DOHH2 (cell line): ENCODE measurements around the gene SEC14L1.

Experiments used
- H3F3A ChIP-seq: fragments of 200-600 bp; sonication (generic), shearing (Covaris generic); 2 replicates; pipeline ENCODE4 v1.6.0; 2016; ENCODE audit warnings: antibody characterized with exemption, mild to moderate bottlenecking; ENCODE audit not compliant: control insufficient read depth, insufficient read depth
- H3K27ac ChIP-seq: fragments of 200-600 bp; sonication (generic); 2 replicates; pipeline ENCODE4 v1.5.1; 2014; ENCODE audit warnings: low read depth, mild to moderate bottlenecking, low read length, moderate library complexity
- H3K27me3 ChIP-seq: fragments of 200-600 bp; sonication (generic); 2 replicates; pipeline ENCODE4 v1.6.1; 2014; ENCODE audit warnings: mild to moderate bottlenecking, low read length, mixed read lengths; ENCODE audit not compliant: control insufficient read depth
- H3K36me3 ChIP-seq: fragments of 200-600 bp; sonication (generic); 2 replicates; pipeline ENCODE4 v1.6.1; 2014; ENCODE audit warnings: mild to moderate bottlenecking, low read length, moderate library complexity, mixed read lengths; ENCODE audit not compliant: control insufficient read depth
- H3K4me1 ChIP-seq: fragments of 200-600 bp; sonication (generic); 2 replicates; pipeline ENCODE4 v1.6.1; 2014; ENCODE audit warnings: mild to moderate bottlenecking, low read length, mixed read lengths; ENCODE audit not compliant: control insufficient read depth
- H3K4me2 ChIP-seq: fragments of 200-600 bp; sonication (generic); 2 replicates; pipeline ENCODE4 v1.6.0; 2014; ENCODE audit warnings: mild to moderate bottlenecking, low read length, moderate library complexity
- H3K4me3 ChIP-seq: fragments of 200-600 bp; sonication (generic); 2 replicates; pipeline ENCODE4 v1.5.1; 2014; ENCODE audit warnings: mild to moderate bottlenecking, low read length, mixed read lengths
- H3K79me2 ChIP-seq: fragments of 200-600 bp; sonication (generic); 2 replicates; pipeline ENCODE4 v1.6.1; 2014; ENCODE audit warnings: mild to moderate bottlenecking, low read length, mixed read lengths; ENCODE audit not compliant: control insufficient read depth
- H3K9me2 ChIP-seq: fragments of 200-600 bp; sonication (generic); replicated peaks from 2 replicates; pipeline ENCODE4 v1.6.1; 2014; ENCODE audit warnings: mild to moderate bottlenecking, low read length, mixed read lengths; ENCODE audit not compliant: control insufficient read depth
- H3K9me3 ChIP-seq: fragments of 200-600 bp; sonication (generic); 2 replicates; pipeline ENCODE4 v1.6.1; 2014; ENCODE audit warnings: antibody characterized with exemption, low read length, mixed read lengths; ENCODE audit not compliant: control insufficient read depth, insufficient read depth
- H4K20me1 ChIP-seq: fragments of 200-600 bp; sonication (generic); 2 replicates; pipeline ENCODE4 v1.6.0; 2014; ENCODE audit warnings: low read depth, mild to moderate bottlenecking, antibody characterized with exemption, low read length, moderate library complexity; ENCODE audit not compliant: control insufficient read depth, insufficient read depth
- CTCF ChIP-seq: fragments of 200-600 bp; sonication (generic); IDR thresholded peaks from one replicate; pipeline ENCODE4 v1.5.1; 2014; ENCODE audit warnings: antibody characterized with exemption, mild to moderate bottlenecking, low read depth, low read length; ENCODE audit not compliant: poor library complexity, severe bottlenecking
- EZH2phosphoT487 ChIP-seq: fragments of 200-600 bp; sonication (generic); IDR thresholded peaks from 2 replicates; pipeline ENCODE4 v1.6.1; 2017; ENCODE audit warnings: borderline replicate concordance, mild to moderate bottlenecking, antibody characterized with exemption, low read length, moderate library complexity, mixed read lengths

The SEC14L1 gene

GRCh38 chr17:77214328-77214727, 73.6 kb downstream of the SEC14L1 start:
- no peaks in the 10 kb centered on the region for H3K27me3 ChIP-seq
- H3F3A ChIP-seq = peaks cover 29% of the 10 kb centered on the region
- peaks cover 91% of the 10 kb centered on the region for H3K36me3 ChIP-seq
- no peak overlapping the region for H3K4me3 ChIP-seq
- no peaks in the 10 kb centered on the region for H4K20me1 ChIP-seq
- TF ChIP-seq EZH2phosphoT487 (no peak), CTCF (no peak)
- no peaks in the 10 kb centered on the region for H3K9me2 ChIP-seq
- H3K4me2 ChIP-seq = no peak overlapping the region
- H3K4me1 ChIP-seq = peaks cover 53% of the 10 kb centered on the region
- peaks cover 32% of the 10 kb centered on the region for H3K79me2 ChIP-seq
- no peak overlapping the region for H3K27ac ChIP-seq
- no peaks in the 10 kb centered on the region for H3K9me3 ChIP-seq

GRCh38 chr17:77214743-77215142, 74.0 kb downstream of the SEC14L1 start:
- Histone ChIP-seq H3K4me1 (peaks cover 49% of the 10 kb centered on the region), H3K36me3 (peaks cover 87% of the 10 kb centered on the region), H3K4me3 (no peak overlapping the region), H3K27me3 (no peaks in the 10 kb centered on the region), H3K4me2 (no peak overlapping the region), H3K27ac (no peak overlapping the region), H3F3A (peaks cover 25% of the 10 kb centered on the region), H3K9me2 (no peaks in the 10 kb centered on the region), H3K9me3 (no peaks in the 10 kb centered on the region), H4K20me1 (no peaks in the 10 kb centered on the region), H3K79me2 (peaks cover 28% of the 10 kb centered on the region)
- TF ChIP-seq EZH2phosphoT487 (no peak), CTCF (peak; percentile 62)

- TF ChIP-seq EZH2phosphoT487 (no peak), CTCF (no peak)
- Histone ChIP-seq H3K4me1 (peaks cover 43% of the 10 kb centered on the region), H3F3A (peaks cover 21% of the 10 kb centered on the region), H3K4me2 (no peak overlapping the region), H3K36me3 (peaks cover 82% of the 10 kb centered on the region), H3K9me2 (no peaks in the 10 kb centered on the region), H4K20me1 (no peaks in the 10 kb centered on the region), H3K9me3 (no peaks in the 10 kb centered on the region), H3K4me3 (no peak overlapping the region), H3K27me3 (no peaks in the 10 kb centered on the region), H3K79me2 (peaks cover 26% of the 10 kb centered on the region), H3K27ac (no peak overlapping the region)
Measured at GRCh38 chr17:77215281-77215680, 74.5 kb downstream of the SEC14L1 start.

GRCh38 chr17:77216486-77216885, 75.7 kb downstream of the SEC14L1 start:
- Histone ChIP-seq H4K20me1 (no peaks in the 10 kb centered on the region), H3K27me3 (no peaks in the 10 kb centered on the region), H3K27ac (no peak overlapping the region), H3K36me3 (peaks cover 70% of the 10 kb centered on the region), H3K4me3 (no peak overlapping the region), H3K4me1 (peaks cover 31% of the 10 kb centered on the region), H3K79me2 (peaks cover 26% of the 10 kb centered on the region), H3F3A (peaks cover 10% of the 10 kb centered on the region), H3K9me2 (no peaks in the 10 kb centered on the region), H3K9me3 (no peaks in the 10 kb centered on the region), H3K4me2 (no peak overlapping the region)
- no peak for TF ChIP-seq EZH2phosphoT487
- no peak for TF ChIP-seq CTCF
